Upper lobe of left lung (tissue), 6 donors: ENCODE results near the gene CFLAR. TPM values are rescaled to one million over a fixed set of nuclear protein-coding genes. Genes with fewer than 3 reads are reported as not detected.

Source experiments
- ATAC-seq, 2 donors: fragments of 200-7000 bp; cut with Tn5 transposase; one replicate each; pipeline ENCODE4 v1.9.1; 2022; ENCODE audit warnings: mild to moderate bottlenecking in 2 of 2, moderate library complexity in 2 of 2; ENCODE audit not compliant: low FRiP score in 2 of 2
- DNase-seq, 2 donors: peaks; one replicate each; pipeline ENCODE4 v3.0.0-alpha.2; 2019 to 2020
- H3K27ac ChIP-seq, 4 donors: fragments of 200-600 bp; sonication (generic); one replicate each; pipeline ENCODE4 v1.5.1; 2016 to 2019
- H3K27me3 ChIP-seq, 4 donors: fragments of 200-600 bp; sonication (generic); one replicate each; pipeline ENCODE4 v1.5.1; 2017 to 2019
- H3K36me3 ChIP-seq, 4 donors: fragments of 200-600 bp; sonication (generic); one replicate each; pipeline ENCODE4 v1.5.1; 2016 to 2019
- H3K4me1 ChIP-seq, 4 donors: fragments of 200-600 bp; sonication (generic); one replicate each; pipeline ENCODE4 v1.5.1; 2018 to 2019
- H3K4me3 ChIP-seq, 4 donors: fragments of 200-600 bp; sonication (generic); one replicate each; pipeline ENCODE4 v1.5.1; 2017 to 2019; ENCODE audit warnings: mild to moderate bottlenecking in 2 of 4, moderate library complexity in 1 of 4
- H3K9me3 ChIP-seq, 4 donors: fragments of 200-600 bp; sonication (generic); one replicate each; pipeline ENCODE4 v1.5.1; 2018 to 2019
- EP300 ChIP-seq, 4 donors: sonication (generic); formaldehyde crosslinking; IDR thresholded peaks; one replicate each; pipeline ENCODE4 v1.5.1; 2017; ENCODE audit warnings: antibody characterized with exemption in 4 of 4, control low read depth in 2 of 4
- POLR2A ChIP-seq, 4 donors: fragments of 450-650 bp; IDR thresholded peaks; one replicate each; pipeline ENCODE4 v1.5.1; 2016 to 2017; ENCODE audit warnings: antibody characterized with exemption in 4 of 4, mild to moderate bottlenecking in 2 of 4
- POLR2AphosphoS5 ChIP-seq, 2 donors: sonication (generic); formaldehyde crosslinking; IDR thresholded peaks; one replicate each; pipeline ENCODE4 v1.5.1; 2017; ENCODE audit warnings: antibody characterized with exemption in 2 of 2
- WGBS, 2 donors: methylation state at CpG; one replicate each; pipeline ENCODE4 v1.1.5; 2017 to 2018; 5-methylcytosine and 5-hydroxymethylcytosine counted together
- total RNA-seq, 6 donors: library from RNA; depleted of rRNA in 4 of 6; stranded (reverse); fragments of >200 nt in 4 of 6; gene quantifications; one replicate each; pipeline versions ENCODE4 v1.1.0 to v1.2.1, GENCODE V29; 2016 to 2021
- TF ChIP-seq, protein P1 (sequence below), 6 experiments: fragments of 450-650 bp in 4 of 6; fragments of 200-600 bp in 2 of 6; sonication (generic) in 2 of 6; IDR thresholded peaks; one replicate each; pipeline ENCODE4 v1.5.1; 2016 to 2019; ENCODE audit warnings: antibody characterized with exemption in 6 of 6
- donor health status: DM: no; HTN: no; CAD: no; lungs with moderate emphysema.
- donor health status: DM: no; HTN: yes; CAD: no; lungs with severe emphysema.

The CFLAR gene
- total RNA-seq, 6 donors from 2014 or later: 263 to 1,189 (median 435) TPM

DNA sequence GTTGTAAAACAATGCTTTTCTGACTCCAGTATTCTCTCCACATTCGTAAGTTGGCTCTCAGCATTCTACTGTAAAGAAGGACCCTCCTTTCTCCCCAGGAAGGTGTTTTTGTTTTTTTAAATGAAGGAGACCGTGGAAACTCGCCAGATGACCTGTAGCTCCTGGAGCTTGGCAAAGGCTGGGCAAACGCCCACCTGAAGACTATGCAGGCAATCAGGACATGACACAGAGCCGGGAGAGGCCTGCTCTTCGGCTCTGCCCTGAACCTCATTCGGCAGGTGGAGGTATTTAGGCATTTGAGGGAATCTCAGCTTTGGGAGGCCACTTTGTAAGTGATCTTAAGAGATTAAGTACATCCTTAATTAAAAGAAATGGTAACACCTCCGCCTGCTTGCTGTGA is 84.4 kb downstream of the CFLAR start:
- Histone ChIP-seq H3K36me3 (peaks cover 0 to 58% (median 18%) of the 10 kb centered on the region in 4 donors), H3K4me3 (no peak overlapping the region), H3K27ac (no peak overlapping the region), H3K27me3 (no peaks in the 10 kb centered on the region), H3K4me1 (peaks cover 0 to 6% (median 0%) of the 10 kb centered on the region in 4 donors), H3K9me3 (no peaks in the 10 kb centered on the region)
- no peak for ATAC-seq
- WGBS, 2 donors: 84 to 90% methylated on average over 8 of the region's 8 CpGs
- DNase-seq: no peak
- TF ChIP-seq POLR2A (IDR thresholded peaks at IDR 0.05) (no peak), EP300 (IDR thresholded peaks at IDR 0.05) (no peak), POLR2AphosphoS5 (IDR thresholded peaks at IDR 0.05) (no peak)
- TF ChIP-seq, protein P1, sequence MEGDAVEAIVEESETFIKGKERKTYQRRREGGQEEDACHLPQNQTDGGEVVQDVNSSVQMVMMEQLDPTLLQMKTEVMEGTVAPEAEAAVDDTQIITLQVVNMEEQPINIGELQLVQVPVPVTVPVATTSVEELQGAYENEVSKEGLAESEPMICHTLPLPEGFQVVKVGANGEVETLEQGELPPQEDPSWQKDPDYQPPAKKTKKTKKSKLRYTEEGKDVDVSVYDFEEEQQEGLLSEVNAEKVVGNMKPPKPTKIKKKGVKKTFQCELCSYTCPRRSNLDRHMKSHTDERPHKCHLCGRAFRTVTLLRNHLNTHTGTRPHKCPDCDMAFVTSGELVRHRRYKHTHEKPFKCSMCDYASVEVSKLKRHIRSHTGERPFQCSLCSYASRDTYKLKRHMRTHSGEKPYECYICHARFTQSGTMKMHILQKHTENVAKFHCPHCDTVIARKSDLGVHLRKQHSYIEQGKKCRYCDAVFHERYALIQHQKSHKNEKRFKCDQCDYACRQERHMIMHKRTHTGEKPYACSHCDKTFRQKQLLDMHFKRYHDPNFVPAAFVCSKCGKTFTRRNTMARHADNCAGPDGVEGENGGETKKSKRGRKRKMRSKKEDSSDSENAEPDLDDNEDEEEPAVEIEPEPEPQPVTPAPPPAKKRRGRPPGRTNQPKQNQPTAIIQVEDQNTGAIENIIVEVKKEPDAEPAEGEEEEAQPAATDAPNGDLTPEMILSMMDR (IDR thresholded peaks at IDR 0.05): no peak

DNA sequence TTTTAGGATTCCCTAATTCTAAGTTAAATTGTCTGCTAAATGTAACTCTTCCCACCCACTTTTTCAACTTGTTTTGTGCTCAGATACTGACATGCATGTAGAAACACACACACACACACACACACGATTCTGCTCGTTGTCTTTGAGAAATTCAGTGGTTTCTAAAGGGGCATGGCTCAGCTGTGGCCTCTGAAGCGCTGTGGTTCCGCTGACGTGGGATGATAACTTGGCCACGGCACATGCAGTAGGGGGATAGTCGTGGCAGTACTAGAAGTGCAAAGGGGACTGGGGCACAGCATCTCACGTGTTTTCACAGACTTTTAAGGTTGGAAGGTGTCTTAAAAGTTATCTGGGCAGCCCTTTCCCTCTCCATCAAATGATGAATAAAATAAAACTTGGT is 85.4 kb downstream of the CFLAR start:
- Histone ChIP-seq H3K27ac (no peak overlapping the region), H3K27me3 (no peaks in the 10 kb centered on the region), H3K9me3 (no peaks in the 10 kb centered on the region), H3K4me1 (no peaks in the 10 kb centered on the region), H3K36me3 (peaks cover 0 to 54% (median 10%) of the 10 kb centered on the region in 4 donors), H3K4me3 (no peak overlapping the region)
- 89 to 90% methylated on average over 8 of the region's 8 CpGs for WGBS, 2 donors
- TF ChIP-seq, protein P1 (IDR thresholded peaks at IDR 0.05): no peak
- no peak for TF ChIP-seq POLR2A (IDR thresholded peaks at IDR 0.05)
- TF ChIP-seq POLR2AphosphoS5 (IDR thresholded peaks at IDR 0.05): no peak
- no peak for TF ChIP-seq EP300 (IDR thresholded peaks at IDR 0.05)
- ATAC-seq (no peak), DNase-seq (no peak)

DNA sequence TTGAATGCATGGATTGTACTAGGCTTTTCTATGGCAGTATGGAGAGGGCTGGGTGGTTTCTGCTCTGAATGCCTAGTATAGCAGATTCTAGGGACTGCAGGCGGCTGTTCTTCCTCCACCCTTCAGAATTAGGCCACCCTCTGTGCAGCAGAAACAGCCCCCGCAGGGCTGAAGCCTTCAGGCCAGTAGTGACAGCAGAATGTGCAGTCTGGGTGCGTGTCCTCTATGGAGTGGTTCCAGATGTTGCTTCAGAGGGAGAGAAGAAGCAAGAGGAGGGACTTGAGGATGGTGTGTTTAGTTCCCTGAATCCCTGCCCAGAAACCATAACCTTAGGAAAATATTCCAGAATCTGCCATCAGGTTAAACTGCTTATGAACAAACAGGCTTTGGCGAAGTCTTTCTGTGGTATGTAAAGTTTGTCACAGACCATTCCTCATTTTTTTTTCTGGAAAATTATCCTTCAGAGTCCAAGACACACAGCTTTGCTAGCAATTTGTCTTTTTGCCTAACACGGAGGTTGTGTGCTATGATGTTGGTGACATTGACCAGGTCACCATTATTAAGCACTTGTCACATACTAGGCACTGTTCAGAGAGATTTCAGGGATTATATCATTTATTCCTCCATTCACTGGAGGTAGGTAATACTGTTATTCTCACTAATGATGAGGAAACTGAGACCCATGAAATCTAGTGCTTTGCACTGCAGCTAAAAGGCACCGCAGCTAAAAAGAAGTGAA is 88.1 kb downstream of the CFLAR start:
- Histone ChIP-seq H3K4me1 (no peaks in the 10 kb centered on the region), H3K9me3 (no peaks in the 10 kb centered on the region), H3K27me3 (no peaks in the 10 kb centered on the region), H3K4me3 (no peak overlapping the region), H3K27ac (peak overlapping the region in 2 of 4 donors; percentile 18 to 59), H3K36me3 (peaks cover 2 to 51% (median 8%) of the 10 kb centered on the region in 4 donors)
- WGBS, 2 donors: 89 to 91% methylated on average over 6 of the region's 6 CpGs
- TF ChIP-seq EP300 (IDR thresholded peaks at IDR 0.05) (no peak), POLR2AphosphoS5 (IDR thresholded peaks at IDR 0.05) (no peak), POLR2A (IDR thresholded peaks at IDR 0.05) (no peak)
- TF ChIP-seq, protein P1 (IDR thresholded peaks at IDR 0.05): no peak
- ATAC-seq (peak; percentile 43 to 64), DNase-seq (no peak)

DNA sequence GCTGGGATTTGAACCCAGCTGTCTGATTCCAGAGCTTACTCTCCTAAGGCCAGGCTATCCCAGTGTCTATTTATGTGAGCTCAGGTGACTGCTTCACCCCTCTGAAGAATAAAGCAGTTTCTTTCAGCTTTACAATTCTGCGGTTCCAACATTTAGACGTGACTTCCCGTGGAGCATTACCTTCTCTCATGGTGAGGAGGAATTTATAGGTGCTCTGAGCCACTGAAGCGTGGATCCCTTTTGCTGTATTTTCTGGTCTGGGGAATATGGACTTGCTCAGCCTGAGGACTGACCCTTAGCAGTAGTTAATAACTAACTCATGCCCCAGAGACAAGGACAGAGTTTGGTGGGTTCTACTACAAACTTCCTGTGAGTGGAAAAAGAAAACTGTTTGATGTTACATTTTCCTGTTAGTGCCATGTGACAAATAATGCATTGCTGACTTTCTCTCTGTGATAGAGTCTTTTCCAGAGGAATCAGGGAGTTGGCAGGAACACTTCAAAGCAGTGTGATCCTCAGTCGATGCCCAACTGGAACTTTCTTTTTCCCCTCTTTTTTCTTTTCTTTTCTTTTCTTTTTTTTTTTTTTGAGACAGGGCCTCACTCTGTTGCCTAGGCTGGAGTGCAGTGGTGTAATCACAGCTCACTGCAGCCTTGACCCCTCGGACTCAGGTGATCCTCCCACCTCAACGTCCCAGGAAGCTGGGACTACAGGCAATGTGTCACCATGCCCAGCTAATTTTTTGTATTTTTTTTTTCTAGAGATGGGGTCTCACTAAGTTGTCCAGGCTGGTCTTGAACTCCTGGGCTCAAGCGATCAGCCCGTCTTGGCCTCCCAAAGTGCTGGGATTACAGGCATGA is 88.9 kb downstream of the CFLAR start:
- Histone ChIP-seq H3K27ac (peak overlapping the region in 2 of 4 donors; percentile 18 to 59), H3K27me3 (no peaks in the 10 kb centered on the region), H3K9me3 (no peaks in the 10 kb centered on the region), H3K36me3 (peaks cover 5 to 52% (median 10%) of the 10 kb centered on the region in 4 donors), H3K4me1 (peaks cover 0 to 3% (median 0%) of the 10 kb centered on the region in 4 donors), H3K4me3 (no peak overlapping the region)
- TF ChIP-seq POLR2A (IDR thresholded peaks at IDR 0.05) (no peak), POLR2AphosphoS5 (IDR thresholded peaks at IDR 0.05) (no peak), EP300 (IDR thresholded peaks at IDR 0.05) (no peak)
- TF ChIP-seq, protein P1 (IDR thresholded peaks at IDR 0.05): no peak
- no peak for DNase-seq
- 80% methylated on average over 9 of the region's 9 CpGs for WGBS, 2 donors
- ATAC-seq: no peak
